ENCODE measurements around the gene BAK1. TPM values are rescaled to one million over a fixed set of nuclear protein-coding genes. Genes with fewer than 3 reads are reported as not detected.

BAK1 gene
- total RNA-seq, 1 experiment from 2014 or later, result 40.0 TPM

DNA sequence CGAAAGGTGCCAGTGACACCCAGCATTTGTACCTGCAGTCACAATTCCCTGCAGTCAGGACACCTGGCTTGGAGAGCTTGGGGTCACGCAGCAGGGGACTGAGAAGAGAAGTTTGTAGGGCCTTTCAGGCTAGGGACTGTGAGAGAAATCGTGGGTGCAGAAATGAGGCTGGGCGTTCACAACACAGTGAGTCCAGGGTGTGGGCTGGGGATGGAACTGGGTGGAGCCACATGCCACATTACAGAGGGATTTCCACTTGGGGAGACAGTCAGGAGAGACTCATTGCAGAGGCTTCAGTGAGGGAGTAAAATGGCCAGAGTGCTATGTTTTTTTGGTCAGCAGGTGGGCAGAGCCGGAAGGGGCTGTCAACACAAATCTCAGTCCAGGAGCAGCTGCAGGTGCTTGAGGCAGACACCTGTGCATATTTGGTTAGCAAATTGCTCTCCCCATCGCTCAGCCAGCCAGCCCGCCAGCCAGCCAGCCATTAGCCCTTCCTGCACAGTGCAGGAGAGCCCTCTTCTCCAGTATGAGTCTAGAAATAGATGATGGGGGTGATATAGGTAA lies 48.4 kb upstream of the BAK1 start:
- Histone ChIP-seq H3K4ac (ENCODE audit: low read depth, low read length) (no peak overlapping the region), H2BK5ac (ENCODE audit: insufficient read length, low read length) (no peak overlapping the region), H3K23ac (ENCODE audit: insufficient read length, low read depth, low read length) (no peak overlapping the region), H3T11ph (ENCODE audit: low read length) (no peak overlapping the region), H2BK120ac (ENCODE audit: low read depth, low read length, poor library complexity, severe bottlenecking) (no peak overlapping the region), H2AFZ (ENCODE audit: low read length) (no peak overlapping the region), H3K79me1 (ENCODE audit: insufficient read depth, low read depth, low read length, poor library complexity, severe bottlenecking) (peaks cover 5% of the 10 kb centered on the region), H4K5ac (ENCODE audit: insufficient read length, low read depth, low read length) (no peak overlapping the region), H3K9ac (ENCODE audit: extremely low read depth, insufficient read length, low read length) (no peak overlapping the region), H3K56ac (ENCODE audit: insufficient read length, low read depth, low read length) (no peak overlapping the region), H3K9me3 (ENCODE audit: control insufficient read depth, low read depth, low read length) (no peaks in the 10 kb centered on the region), H3K4me2 (ENCODE audit: insufficient read depth, insufficient read length, low read length) (no peak overlapping the region), H3K27me3 (ENCODE audit: insufficient read depth, low read length) (no peaks in the 10 kb centered on the region), H2BK20ac (ENCODE audit: low read depth, low read length, poor library complexity, severe bottlenecking) (no peak overlapping the region), H3K18ac (ENCODE audit: insufficient read length, low read depth, low read length) (no peak overlapping the region), H4K91ac (ENCODE audit: insufficient read length, low read depth, low read length) (no peak overlapping the region), H3K4me1 (ENCODE audit: insufficient read depth, low read length) (peaks cover 4% of the 10 kb centered on the region; the same call in 1 of the 2 replicates), H3K23me2 (ENCODE audit: insufficient read length, low read depth, low read length, poor library complexity, severe bottlenecking) (peaks cover 7% of the 10 kb centered on the region), H4K8ac (replicated peaks; ENCODE audit: insufficient read length, low read depth, low read length) (no peak overlapping the region), H3K14ac (ENCODE audit: insufficient read depth, low read length) (no peak overlapping the region), H3K27ac (ENCODE audit: insufficient read length, low read depth, low read length) (no peak overlapping the region), H2BK15ac (ENCODE audit: low read depth, low read length) (no peak overlapping the region), H2BK12ac (ENCODE audit: insufficient read length, low read depth, low read length) (no peak overlapping the region), H2AK5ac (ENCODE audit: insufficient read length, low read length) (no peak overlapping the region), H3K79me2 (ENCODE audit: insufficient read depth, low read length) (no peaks in the 10 kb centered on the region; the same call in 1 of the 2 replicates), H4K20me1 (ENCODE audit: control insufficient read depth, insufficient read depth, insufficient read length) (no peaks in the 10 kb centered on the region)
- TF ChIP-seq, protein P1, sequence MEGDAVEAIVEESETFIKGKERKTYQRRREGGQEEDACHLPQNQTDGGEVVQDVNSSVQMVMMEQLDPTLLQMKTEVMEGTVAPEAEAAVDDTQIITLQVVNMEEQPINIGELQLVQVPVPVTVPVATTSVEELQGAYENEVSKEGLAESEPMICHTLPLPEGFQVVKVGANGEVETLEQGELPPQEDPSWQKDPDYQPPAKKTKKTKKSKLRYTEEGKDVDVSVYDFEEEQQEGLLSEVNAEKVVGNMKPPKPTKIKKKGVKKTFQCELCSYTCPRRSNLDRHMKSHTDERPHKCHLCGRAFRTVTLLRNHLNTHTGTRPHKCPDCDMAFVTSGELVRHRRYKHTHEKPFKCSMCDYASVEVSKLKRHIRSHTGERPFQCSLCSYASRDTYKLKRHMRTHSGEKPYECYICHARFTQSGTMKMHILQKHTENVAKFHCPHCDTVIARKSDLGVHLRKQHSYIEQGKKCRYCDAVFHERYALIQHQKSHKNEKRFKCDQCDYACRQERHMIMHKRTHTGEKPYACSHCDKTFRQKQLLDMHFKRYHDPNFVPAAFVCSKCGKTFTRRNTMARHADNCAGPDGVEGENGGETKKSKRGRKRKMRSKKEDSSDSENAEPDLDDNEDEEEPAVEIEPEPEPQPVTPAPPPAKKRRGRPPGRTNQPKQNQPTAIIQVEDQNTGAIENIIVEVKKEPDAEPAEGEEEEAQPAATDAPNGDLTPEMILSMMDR (conservative IDR thresholded peaks at IDR 0.05), result no peak
- peaks cover 43 to 59% of the 10 kb centered on the region in 2 experiments for H3K4me1 Mint-ChIP-seq
- no peak for DNase-seq
- peaks cover 0 to 16% (median 7%) of the 10 kb centered on the region in 3 experiments; a peak in 3 of 7 replicates for H3K36me3 Mint-ChIP-seq (ENCODE audit: insufficient read depth in 1 of 3, low read depth in 3 of 3)
- H3K27ac Mint-ChIP-seq, result peak overlapping the region; percentile 16 to 71 (median 60); a peak in 3 of 7 replicates
- H3K4me3 Mint-ChIP-seq, result no peak overlapping the region
- no CpG with 5 or more reads among the region's 7 CpGs for WGBS (ENCODE audit: extremely low coverage, insufficient read length, low lambda C conversion rate)
- H3K9me3 Mint-ChIP-seq, result no peaks in the 10 kb centered on the region
- H3K27me3 Mint-ChIP-seq (ENCODE audit: low read depth), result peaks cover 4% of the 10 kb centered on the region
